Transverse colon (tissue), 4 donors: ENCODE data around the gene YEATS2. TPM values are rescaled to one million over a fixed set of nuclear protein-coding genes. Genes with fewer than 3 reads are reported as not detected.

Experiments used
- DNase-seq: peaks from one replicate; pipeline ENCODE4 v3.0.0-alpha.2; 2019
- H3K27ac ChIP-seq, 4 donors: fragments of 200-600 bp; sonication (generic); 2 replicates each; pipeline ENCODE4 v1.5.1; 2016 to 2018; ENCODE audit warnings: inconsistent platforms in 4 of 4
- H3K27me3 ChIP-seq: fragments of 200-600 bp; sonication (generic); 2 replicates; pipeline ENCODE4 v1.5.1; 2017; ENCODE audit warnings: inconsistent platforms
- H3K36me3 ChIP-seq, 4 donors: fragments of 200-600 bp; sonication (generic); 2 replicates each; pipeline ENCODE4 v1.5.1; 2017 to 2019; ENCODE audit warnings: inconsistent platforms in 4 of 4
- H3K4me1 ChIP-seq, 4 donors: fragments of 200-600 bp; sonication (generic); 2 replicates each; pipeline ENCODE4 v1.5.1; 2017 to 2020; ENCODE audit warnings: inconsistent platforms in 4 of 4
- H3K4me3 ChIP-seq, 4 donors: fragments of 200-600 bp; sonication (generic); 1 replicate in 1 of 4; 2 replicates in 3 of 4; pipeline versions ENCODE4 v1.5.1 to v1.6.1; 2017 to 2019; ENCODE audit warnings: inconsistent platforms in 4 of 4
- H3K9me3 ChIP-seq, 2 donors: fragments of 200-600 bp; sonication (generic); 2 replicates each; pipeline ENCODE4 v1.5.1; 2017 to 2019; ENCODE audit warnings: inconsistent platforms in 2 of 2
- CTCF ChIP-seq, 5 experiments: fragments of 200-600 bp in 3 of 5; fragments of 450-650 bp in 2 of 5; sonication (generic) in 3 of 5; IDR thresholded peaks; 1 replicate in 2 of 5; 2 replicates in 3 of 5; pipeline ENCODE4 v1.5.1; 2016 to 2017; ENCODE audit warnings: antibody characterized with exemption in 5 of 5, inconsistent platforms in 3 of 5, mild to moderate bottlenecking in 2 of 5, moderate library complexity in 1 of 5
- EP300 ChIP-seq: sonication (generic); formaldehyde crosslinking; IDR thresholded peaks from one replicate; pipeline ENCODE4 v1.6.1; 2017; ENCODE audit warnings: antibody characterized with exemption, low read depth
- POLR2A ChIP-seq: fragments of 450-650 bp; IDR thresholded peaks from one replicate; pipeline ENCODE4 v1.6.1; 2016; ENCODE audit warnings: antibody characterized with exemption, mild to moderate bottlenecking, moderate library complexity
- POLR2AphosphoS5 ChIP-seq, 3 donors: sonication (generic); formaldehyde crosslinking; IDR thresholded peaks; one replicate each; pipeline ENCODE4 v1.6.1; 2016; ENCODE audit warnings: antibody characterized with exemption in 3 of 3
- WGBS, 2 donors: methylation state at CpG; one replicate each; pipeline ENCODE4 v1.1.5; 2018; ENCODE audit warnings: low coverage in 1 of 2; 5-methylcytosine and 5-hydroxymethylcytosine counted together
- in situ Hi-C, 4 donors: fragments of 200-750 bp; cut with MboI; loops; one replicate each; pipeline versions ENCODE4 v1.15.0 to v1.15.1; 2017; ENCODE audit warnings: low sequenced_read_pairs in 3 of 4, low pct_ligation_motif_present in 1 of 4, low pct_unique_long_range_greater_than_20kb in 1 of 4
- intact Hi-C: fragments of 100-400 bp; cut with DNase I; formaldehyde crosslinking; loops from one replicate; pipeline ENCODE4 v1.15.1; 2023; ENCODE audit warnings: low total_unique reads
- total RNA-seq, 4 donors: library from RNA; depleted of rRNA; stranded (reverse); fragments of >200 nt; gene quantifications; one replicate each; pipeline ENCODE4 v1.1.0, GENCODE V29; 2016

The YEATS2 gene
- total RNA-seq, 4 donors from 2014 or later, result 10.1 to 23.2 (median 16.1) TPM

GRCh38 chr3:183789826-183790225, 92.2 kb downstream of the YEATS2 start:
- H3K27me3 ChIP-seq, result no peaks in the 10 kb centered on the region
- no peak for TF ChIP-seq EP300
- no peak for TF ChIP-seq POLR2A
- WGBS, 2 donors, result 89 to 91% methylated on average over 3 to 4 of the region's 4 CpGs
- DNase-seq, result no peak
- intact Hi-C loops (no loop called here), in situ Hi-C loops (no loop called here)
- H3K36me3 ChIP-seq, result peaks cover 0 to 21% (median 7%) of the 10 kb centered on the region in 4 donors
- no peak overlapping the region for H3K4me3 ChIP-seq
- no peak overlapping the region for H3K27ac ChIP-seq
- no peaks in the 10 kb centered on the region for H3K4me1 ChIP-seq
- no peaks in the 10 kb centered on the region for H3K9me3 ChIP-seq

- no peak for TF ChIP-seq EP300
- no peak for TF ChIP-seq POLR2A
- TF ChIP-seq CTCF (IDR thresholded peaks at IDR 0.05), result no peak
- TF ChIP-seq POLR2AphosphoS5 (IDR thresholded peaks at IDR 0.05), result no peak
- no peaks in the 10 kb centered on the region for H3K9me3 ChIP-seq
- H3K4me1 ChIP-seq, result no peaks in the 10 kb centered on the region
- H3K4me3 ChIP-seq, result no peak overlapping the region
- intact Hi-C loops, result no loop called here
- WGBS, 2 donors, result 95 to 100% methylated on average over 2 to 16 of the region's 16 CpGs
- in situ Hi-C loops, result no loop called here
- DNase-seq, result no peak
- H3K36me3 ChIP-seq, result peaks cover 0 to 18% (median 7%) of the 10 kb centered on the region in 4 donors
- no peak overlapping the region for H3K27ac ChIP-seq
- no peaks in the 10 kb centered on the region for H3K27me3 ChIP-seq
These were observed 93.1 kb downstream of the YEATS2 start for GRCh38 chr3:183790700-183791099.

GRCh38 chr3:183792976-183793375, 95.4 kb downstream of the YEATS2 start:
- in situ Hi-C loops (no loop called here), intact Hi-C loops (no loop called here)
- H3K36me3 ChIP-seq, result peaks cover 0 to 8% (median 3%) of the 10 kb centered on the region in 4 donors
- TF ChIP-seq POLR2AphosphoS5 (IDR thresholded peaks at IDR 0.05), result no peak
- no peak for TF ChIP-seq POLR2A
- TF ChIP-seq CTCF (IDR thresholded peaks at IDR 0.05), result no peak
- TF ChIP-seq EP300, result no peak
- WGBS, 2 donors, result 87 to 94% methylated on average over 6 of the region's 6 CpGs
- DNase-seq, result no peak
- H3K27me3 ChIP-seq, result no peaks in the 10 kb centered on the region
- no peak overlapping the region for H3K4me3 ChIP-seq
- H3K9me3 ChIP-seq, result no peaks in the 10 kb centered on the region
- H3K4me1 ChIP-seq, result no peaks in the 10 kb centered on the region
- H3K27ac ChIP-seq, result no peak overlapping the region

GRCh38 chr3:183794452-183794851, 96.9 kb downstream of the YEATS2 start:
- Histone ChIP-seq H3K27ac (no peak overlapping the region), H3K27me3 (no peaks in the 10 kb centered on the region), H3K4me3 (no peak overlapping the region), H3K4me1 (no peaks in the 10 kb centered on the region), H3K9me3 (no peaks in the 10 kb centered on the region), H3K36me3 (peaks cover 0 to 16% (median 7%) of the 10 kb centered on the region in 4 donors)
- intact Hi-C loops (no loop called here), in situ Hi-C loops (no loop called here)
- 89 to 90% methylated on average over 4 of the region's 4 CpGs for WGBS, 2 donors
- no peak for DNase-seq
- TF ChIP-seq POLR2AphosphoS5 (IDR thresholded peaks at IDR 0.05) (no peak), POLR2A (no peak)

- Histone ChIP-seq H3K9me3 (no peaks in the 10 kb centered on the region), H3K27me3 (no peaks in the 10 kb centered on the region), H3K36me3 (peaks cover 0 to 30% (median 16%) of the 10 kb centered on the region in 4 donors), H3K4me3 (no peak overlapping the region), H3K27ac (no peak overlapping the region), H3K4me1 (no peaks in the 10 kb centered on the region)
- 95 to 98% methylated on average over 6 of the region's 6 CpGs for WGBS, 2 donors
- in situ Hi-C loops, result no loop called here
- DNase-seq, result no peak
- intact Hi-C loops, result no loop called here
- TF ChIP-seq EP300 (no peak), CTCF (IDR thresholded peaks at IDR 0.05) (no peak)
These were observed 98.8 kb downstream of the YEATS2 start for GRCh38 chr3:183796372-183796771.
